Measurements from ENCODE around the gene TBC1D24. TPM values are rescaled to one million over a fixed set of nuclear protein-coding genes. Genes with fewer than 3 reads are reported as not detected.
A peak's percentile ranks its signal among the peaks of the same experiment; 100 is the strongest.
"Not testable (repeated sequence)": the region's sequence is repeated elsewhere in the genome, so short reads cannot be mapped to it uniquely, and the experiment has no call there.

Gene TBC1D24
- total and polyA plus RNA-seq, 7 donors, result 3.2 to 8.9 (median 6.0) TPM

DNA sequence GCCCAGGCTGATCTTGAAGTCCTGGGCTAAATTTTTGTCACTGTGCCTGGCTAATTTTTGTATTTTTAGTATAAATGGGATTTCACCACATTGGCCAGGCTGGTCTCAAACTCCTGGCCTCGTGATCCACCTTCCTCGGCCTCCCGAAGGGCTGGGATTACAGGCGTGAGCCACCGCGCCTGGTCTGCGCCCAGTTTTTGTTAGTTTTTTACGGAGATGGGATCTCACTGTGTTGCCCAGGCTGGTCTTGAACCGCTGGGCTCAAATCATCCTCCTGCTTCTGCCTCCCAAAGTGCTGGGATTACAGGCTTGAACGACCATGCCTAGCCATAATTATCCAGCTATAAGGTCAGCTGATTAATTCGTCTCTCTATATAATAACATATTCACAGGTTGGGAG, 59.0 kb downstream of the TBC1D24 start:
- no peak overlapping the region for H3K4me3 ChIP-seq
- peak overlapping the region; percentile 92 for H3K27ac ChIP-seq
- TF ChIP-seq, protein P1, sequence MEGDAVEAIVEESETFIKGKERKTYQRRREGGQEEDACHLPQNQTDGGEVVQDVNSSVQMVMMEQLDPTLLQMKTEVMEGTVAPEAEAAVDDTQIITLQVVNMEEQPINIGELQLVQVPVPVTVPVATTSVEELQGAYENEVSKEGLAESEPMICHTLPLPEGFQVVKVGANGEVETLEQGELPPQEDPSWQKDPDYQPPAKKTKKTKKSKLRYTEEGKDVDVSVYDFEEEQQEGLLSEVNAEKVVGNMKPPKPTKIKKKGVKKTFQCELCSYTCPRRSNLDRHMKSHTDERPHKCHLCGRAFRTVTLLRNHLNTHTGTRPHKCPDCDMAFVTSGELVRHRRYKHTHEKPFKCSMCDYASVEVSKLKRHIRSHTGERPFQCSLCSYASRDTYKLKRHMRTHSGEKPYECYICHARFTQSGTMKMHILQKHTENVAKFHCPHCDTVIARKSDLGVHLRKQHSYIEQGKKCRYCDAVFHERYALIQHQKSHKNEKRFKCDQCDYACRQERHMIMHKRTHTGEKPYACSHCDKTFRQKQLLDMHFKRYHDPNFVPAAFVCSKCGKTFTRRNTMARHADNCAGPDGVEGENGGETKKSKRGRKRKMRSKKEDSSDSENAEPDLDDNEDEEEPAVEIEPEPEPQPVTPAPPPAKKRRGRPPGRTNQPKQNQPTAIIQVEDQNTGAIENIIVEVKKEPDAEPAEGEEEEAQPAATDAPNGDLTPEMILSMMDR (IDR thresholded peaks at IDR 0.05), result no peak
- 83 to 89% (median 87%) methylated on average over 11 of the region's 11 CpGs for WGBS, 3 donors
- peaks cover 0 to 7% of the 10 kb centered on the region in 2 donors for H3K36me3 ChIP-seq (ENCODE audit: insufficient read depth in 1 of 2, low read depth in 1 of 2)
- peaks cover 20% of the 10 kb centered on the region for H3K4me1 ChIP-seq
- no peaks in the 10 kb centered on the region for H3K9me3 ChIP-seq
- no peaks in the 10 kb centered on the region for H3K27me3 ChIP-seq (ENCODE audit: insufficient read depth in 3 of 3, low read length in 2 of 3)
- no peak for DNase-seq
- ATAC-seq, result no peak
- intact Hi-C loops (cut with DNase I), result loop anchor here in 1 of 2 donors (10.0 kb wide), 1 partner anchor 61 kb away; no protein-coding TSS in a partner anchor

DNA sequence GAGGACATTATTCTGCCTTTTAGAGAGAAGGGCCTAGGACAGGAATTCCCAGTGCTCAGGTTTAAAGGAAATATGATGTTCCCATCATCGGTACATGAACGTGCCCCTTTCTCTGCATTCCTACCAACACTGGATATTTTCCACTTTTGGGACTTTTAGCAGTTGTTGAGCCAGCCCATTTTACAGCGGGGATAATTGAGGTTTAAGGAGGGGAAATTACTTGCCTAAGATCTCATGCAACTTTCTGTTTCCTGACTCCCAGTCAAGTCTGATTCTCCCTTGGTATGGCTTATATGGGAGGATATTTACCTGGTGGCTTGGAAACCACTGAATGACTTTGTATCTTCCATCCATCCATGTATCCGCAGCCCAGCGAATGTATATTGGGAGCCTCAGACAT, 59.4 kb downstream of the TBC1D24 start:
- 86 to 90% (median 87%) methylated on average over 5 of the region's 5 CpGs for WGBS, 3 donors
- not testable (repeated sequence) for H3K27me3 ChIP-seq (ENCODE audit: insufficient read depth in 3 of 3, low read length in 2 of 3); H3K27ac ChIP-seq; ATAC-seq; H3K36me3 ChIP-seq (ENCODE audit: insufficient read depth in 1 of 2, low read depth in 1 of 2); H3K4me3 ChIP-seq; H3K9me3 ChIP-seq; DNase-seq
- intact Hi-C loops (cut with DNase I), result loop anchor here in 1 of 2 donors (10.0 kb wide), 1 partner anchor 60 kb away; no protein-coding TSS in a partner anchor
- H3K4me1 ChIP-seq, result peaks cover 25% of the 10 kb centered on the region

DNA sequence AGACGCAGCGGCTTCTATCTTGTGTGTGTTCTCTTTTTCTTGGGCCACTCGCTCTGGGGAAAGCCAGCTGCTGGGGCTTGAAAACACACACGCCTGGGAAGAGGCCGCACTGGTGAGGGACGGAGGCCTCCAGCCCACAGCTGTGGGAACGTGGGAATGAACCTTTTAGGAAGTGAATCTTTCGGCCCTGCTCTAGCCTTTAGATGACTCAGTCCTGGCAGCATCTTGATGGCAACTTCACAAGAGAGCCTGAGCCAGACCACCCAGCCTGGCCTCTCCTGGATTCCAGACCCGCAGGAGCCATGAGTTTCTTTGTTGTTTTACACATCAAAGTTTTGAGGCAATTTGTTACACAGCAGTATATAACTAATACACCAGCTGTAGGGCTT, 60.7 kb downstream of the TBC1D24 start:
- H3K27ac ChIP-seq, result peak overlapping the region; percentile 90
- peak; percentile 55 to 75 for DNase-seq
- no peak for ATAC-seq
- peaks cover 0 to 5% of the 10 kb centered on the region in 2 donors for H3K36me3 ChIP-seq (ENCODE audit: insufficient read depth in 1 of 2, low read depth in 1 of 2)
- H3K27me3 ChIP-seq (ENCODE audit: insufficient read depth in 3 of 3, low read length in 2 of 3), result no peaks in the 10 kb centered on the region
- TF ChIP-seq, protein P1 (IDR thresholded peaks at IDR 0.05), result no peak
- 45 to 57% (median 47%) methylated on average over 9 of the region's 9 CpGs for WGBS, 3 donors
- no peaks in the 10 kb centered on the region for H3K9me3 ChIP-seq
- intact Hi-C loops (cut with DNase I), result loop anchor here in 1 of 2 donors (10.0 kb wide), 1 partner anchor 59 kb away; no protein-coding TSS in a partner anchor
- peaks cover 37% of the 10 kb centered on the region for H3K4me1 ChIP-seq
- no peak overlapping the region for H3K4me3 ChIP-seq

DNA sequence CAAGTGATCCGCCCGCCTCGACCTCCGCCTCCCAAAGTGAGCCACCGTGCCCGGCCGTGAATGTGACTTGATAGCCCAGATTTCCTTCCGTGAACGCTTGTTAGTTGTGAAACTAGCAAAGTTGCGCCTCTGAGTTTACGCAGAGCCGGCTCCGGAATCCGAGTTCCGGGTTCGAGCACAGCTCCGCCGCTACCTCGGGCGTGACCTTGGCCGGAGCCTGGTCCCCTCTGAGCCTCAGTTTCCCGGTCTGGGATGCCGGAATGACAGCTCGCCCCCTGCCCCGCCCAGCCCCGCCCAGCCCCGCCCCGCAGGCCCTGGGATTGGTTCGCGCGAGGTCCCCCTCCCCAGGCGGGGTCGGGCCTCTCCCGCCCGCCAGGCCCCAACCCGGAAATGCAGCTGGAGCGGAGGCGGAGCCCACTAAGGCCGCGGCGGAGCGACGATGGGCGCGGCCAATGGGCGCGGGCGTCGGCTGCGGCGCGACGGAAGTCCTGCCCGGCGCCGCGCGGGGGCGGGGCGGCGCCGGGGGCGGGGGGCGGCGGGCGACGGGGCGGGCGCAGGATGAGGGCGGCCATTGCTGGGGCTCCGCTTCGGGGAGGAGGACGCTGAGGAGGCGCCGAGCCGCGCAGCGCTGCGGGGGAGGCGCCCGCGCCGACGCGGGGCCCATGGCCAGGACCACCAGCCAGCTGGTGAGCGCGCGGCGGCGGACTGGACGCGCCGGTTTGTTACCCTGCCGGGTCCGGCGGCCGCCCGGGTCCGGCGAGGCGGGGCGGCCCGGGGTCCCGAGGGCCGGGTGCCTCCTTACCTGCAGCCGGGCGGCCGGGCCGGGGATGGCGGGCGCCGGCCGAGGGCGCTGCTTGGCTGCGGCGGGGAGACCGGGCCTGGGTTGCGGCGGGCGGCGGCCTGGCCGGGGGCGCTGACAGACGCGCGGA, 62.8 kb downstream of the TBC1D24 start, which contains the start of gene PDPK1:
Gene PDPK1, plus strand, starts transcription at position 571 of the 929 bp plus-strand sequence. Its CDS starts 92 bp downstream, at position 663.
- Histone ChIP-seq H3K4me1 (peaks cover 38% of the 10 kb centered on the region), H3K27ac (peak within 1 kb of the TSS; percentile 90), H3K9me3 (no peaks in the 10 kb centered on the region), H3K27me3 (ENCODE audit: insufficient read depth in 3 of 3, low read length in 2 of 3) (no peaks in the 10 kb centered on the region), H3K4me3 (peak within 1 kb of the TSS; percentile 78), H3K36me3 (ENCODE audit: insufficient read depth in 1 of 2, low read depth in 1 of 2) (peaks cover 0 to 5% of the 10 kb centered on the region in 2 donors)
- TF ChIP-seq, protein P1 (IDR thresholded peaks at IDR 0.05), result no peak
- intact Hi-C loops (cut with DNase I), result loop anchor here in 1 of 2 donors (10.0 kb wide), 1 partner anchor 57 kb away; no protein-coding TSS in a partner anchor
- DNase-seq (peak; percentile 95 to 98), ATAC-seq (peak; percentile 92 to 94 (median 94))
- WGBS, 3 donors, result 0% methylated on average over 50 to 126 of the region's 126 CpGs

DNA sequence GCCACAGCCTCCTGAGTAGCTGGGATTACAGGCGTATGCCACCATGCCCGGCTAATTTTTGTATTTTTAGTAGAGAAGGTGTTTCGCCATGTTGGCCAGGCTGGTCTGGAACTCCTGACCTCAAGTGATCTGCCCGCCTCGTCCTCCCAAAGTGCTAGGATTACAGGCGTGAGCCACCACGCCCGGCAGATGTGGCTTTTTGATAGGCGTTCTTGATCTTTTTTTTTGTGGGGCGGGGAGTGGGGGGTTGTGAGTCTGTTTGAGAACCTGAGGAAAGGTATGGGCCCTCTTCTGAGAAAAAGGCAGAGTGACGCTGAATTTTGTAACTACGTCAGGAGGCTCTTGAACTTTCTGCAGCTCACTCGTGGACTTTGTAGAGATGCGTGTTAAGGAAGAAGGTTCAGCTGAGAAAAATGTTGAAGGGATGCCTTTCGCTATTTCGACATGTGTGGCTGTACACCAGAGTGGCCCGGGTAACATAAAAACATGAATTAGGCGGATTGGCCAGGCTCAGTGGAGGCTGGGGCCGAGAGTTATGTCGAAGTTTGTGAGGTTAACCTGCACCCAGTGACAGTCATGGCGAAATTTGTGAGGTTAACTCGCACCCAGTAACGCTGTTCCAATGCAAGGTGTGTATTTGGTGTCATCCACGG, 64.4 kb downstream of the TBC1D24 start:
- peak overlapping the region; percentile 78 for H3K4me3 ChIP-seq
- 76 to 84% (median 79%) methylated on average over 24 of the region's 24 CpGs for WGBS, 3 donors
- ATAC-seq; DNase-seq; H3K36me3 ChIP-seq (ENCODE audit: insufficient read depth in 1 of 2, low read depth in 1 of 2); H3K27me3 ChIP-seq (ENCODE audit: insufficient read depth in 3 of 3, low read length in 2 of 3); H3K9me3 ChIP-seq: not testable (repeated sequence)
- H3K27ac ChIP-seq, result peak overlapping the region; percentile 2
- H3K4me1 ChIP-seq, result peaks cover 35% of the 10 kb centered on the region
- intact Hi-C loops (cut with DNase I), result loop anchor here in 1 of 2 donors (10.0 kb wide), 1 partner anchor 55 kb away; no protein-coding TSS in a partner anchor
